ENCODE data around the gene CSPG5. TPM values are rescaled to one million over a fixed set of nuclear protein-coding genes. Genes with fewer than 3 reads are reported as not detected.

CSPG5 gene
- polyA plus RNA-seq, 2 of the 4 experiments (the other 2 are of a cell fraction): 0.14 to 0.93 TPM

- H3K27ac ChIP-seq: no peak overlapping the region
- peak in 1 of 2 experiments; percentile 36; a peak in 1 of 6 replicates for ATAC-seq
- FAIRE-seq: no peak
These were observed 33.5 kb upstream of the CSPG5 start for GRCh38 chr3:47612178-47612577.

GRCh38 chr3:47611576-47611975 is 32.9 kb upstream of the CSPG5 start:
- no peaks in the 10 kb centered on the region for H3K9me3 ChIP-seq
- peaks cover 11% of the 10 kb centered on the region; the same call in 1 of the 3 replicates for H3K4me1 ChIP-seq
- 65% methylated on average over 2 of the region's 2 CpGs for WGBS (ENCODE audit: missing lambda C conversion rate)
- ChIA-PET CTCF (no interaction called here), POLR2A (interaction anchor here (1.1 kb wide), 1 partner anchor 10 kb away, joined by 3 read pairs; no protein-coding TSS in a partner anchor)
- DNase-seq (ENCODE audit: low read depth in 1 of 2, low spot score in 1 of 2) (no peak), ATAC-seq (no peak), FAIRE-seq (no peak)
- peak overlapping the region; percentile 12; the same call in 1 of the 3 replicates for H3K4me2 ChIP-seq
- no peak overlapping the region for H3K4me3 ChIP-seq
- no peak overlapping the region for H3K27ac ChIP-seq
- no peak for TF ChIP-seq HEYL (CRISPR knock-in tag; IDR thresholded peaks at IDR 0.05)
- no peak for TF ChIP-seq BCL3 (IDR thresholded peaks at IDR 0.05)
- TF ChIP-seq MAFK (IDR thresholded peaks at IDR 0.05; ENCODE audit: partially characterized antibody): no peak
- TF ChIP-seq RFX5 (IDR thresholded peaks at IDR 0.05): no peak
- no peak for TF ChIP-seq ZFP36 (IDR thresholded peaks at IDR 0.05; ENCODE audit: borderline replicate concordance, partially characterized antibody)
- no peak for TF ChIP-seq NPAS2 (CRISPR knock-in tag; IDR thresholded peaks at IDR 0.05; ENCODE audit: borderline replicate concordance)
- TF ChIP-seq ZSCAN20 (CRISPR knock-in tag; IDR thresholded peaks at IDR 0.05): no peak
- TF ChIP-seq ATOH8 (CRISPR knock-in tag; IDR thresholded peaks at IDR 0.05; ENCODE audit: low read depth): no peak
- TF ChIP-seq CBX8 (IDR thresholded peaks at IDR 0.05): no peak
- TF ChIP-seq HOXA7 (CRISPR knock-in tag; IDR thresholded peaks at IDR 0.05): no peak
- TF ChIP-seq RCOR1 (IDR thresholded peaks at IDR 0.05; ENCODE audit: low read depth, low read length): no peak
- TF ChIP-seq HES2 (IDR thresholded peaks at IDR 0.05): no peak
- TF ChIP-seq CBX2 (IDR thresholded peaks at IDR 0.05; ENCODE audit: borderline replicate concordance, low read depth): no peak

More at GRCh38 chr3:47612178-47612577, 33.5 kb upstream of the CSPG5 start:
- ChIA-PET POLR2A (interaction anchor here (1.1 kb wide), 1 partner anchor 10 kb away, joined by 3 read pairs; no protein-coding TSS in a partner anchor), CTCF (no interaction called here)
- DNase-seq (ENCODE audit: low read depth in 1 of 2, low spot score in 1 of 2): peak in 1 of 2 experiments; percentile 8
- Histone ChIP-seq H3K9me3 (no peaks in the 10 kb centered on the region), H3K4me3 (no peak overlapping the region), H3K4me1 (peaks cover 11% of the 10 kb centered on the region; the same call in 1 of the 3 replicates), H3K4me2 (peak overlapping the region; percentile 12; the same call in 1 of the 3 replicates)
- no peak for TF ChIP-seq RAD21 (conservative IDR thresholded peaks at IDR 0.05 in 1 of 2, IDR thresholded peaks at IDR 0.05 in 1 of 2)
- TF ChIP-seq ESRRA (IDR thresholded peaks at IDR 0.05; ENCODE audit: borderline replicate concordance, low read length): no peak
- TF ChIP-seq EHF (CRISPR knock-in tag; IDR thresholded peaks at IDR 0.05): no peak
- TF ChIP-seq CEBPB (IDR thresholded peaks at IDR 0.05): no peak
- no peak for TF ChIP-seq ZSCAN20 (CRISPR knock-in tag; IDR thresholded peaks at IDR 0.05)
- TF ChIP-seq MYC (IDR thresholded peaks at IDR 0.05; ENCODE audit: borderline replicate concordance, low read length): no peak

- FAIRE-seq: no peak
- no peak overlapping the region for H3K27ac ChIP-seq
- H3K4me3 ChIP-seq: no peak overlapping the region
- no peak overlapping the region for H3K4me2 ChIP-seq
- no peak for ATAC-seq
- ChIA-PET CTCF (no interaction called here), POLR2A (no interaction called here)
- H3K9me3 ChIP-seq: no peaks in the 10 kb centered on the region
- WGBS (ENCODE audit: missing lambda C conversion rate): 88% methylated on average over 3 of the region's 3 CpGs
- H3K4me1 ChIP-seq: peaks cover 11% of the 10 kb centered on the region; the same call in 1 of the 3 replicates
- no peak for DNase-seq (ENCODE audit: low read depth in 1 of 2, low spot score in 1 of 2)
- no peak for TF ChIP-seq REST (IDR thresholded peaks at IDR 0.05)
- TF ChIP-seq EHMT2 (IDR thresholded peaks at IDR 0.05; ENCODE audit: low read depth): no peak
- no peak for TF ChIP-seq HOXB5 (CRISPR knock-in tag; IDR thresholded peaks at IDR 0.05)
- no peak for TF ChIP-seq KDM1A (IDR thresholded peaks at IDR 0.05; ENCODE audit: low read depth)
- no peak for TF ChIP-seq ELK1 (IDR thresholded peaks at IDR 0.05; ENCODE audit: low read depth, low read length)
- TF ChIP-seq MAZ (IDR thresholded peaks at IDR 0.05; ENCODE audit: borderline replicate concordance, low read depth, low read length): no peak
- no peak for TF ChIP-seq E2F6 (IDR thresholded peaks at IDR 0.05; ENCODE audit: borderline replicate concordance, low read depth)
- no peak for TF ChIP-seq ZC3H11A (IDR thresholded peaks at IDR 0.05)
- TF ChIP-seq RAD21 (conservative IDR thresholded peaks at IDR 0.05 in 1 of 2, IDR thresholded peaks at IDR 0.05 in 1 of 2): no peak
- no peak for TF ChIP-seq FOSB (CRISPR knock-in tag; IDR thresholded peaks at IDR 0.05)
- TF ChIP-seq RCOR1 (IDR thresholded peaks at IDR 0.05; ENCODE audit: low read depth, low read length): no peak
- TF ChIP-seq CBX8 (IDR thresholded peaks at IDR 0.05): no peak
These were observed 31.9 kb upstream of the CSPG5 start for GRCh38 chr3:47610583-47610982.

Data from A549 (cell line).